ENCODE results near the gene OPCML. TPM values are rescaled to one million over a fixed set of nuclear protein-coding genes. Genes with fewer than 3 reads are reported as not detected.

OPCML gene
- total RNA-seq, 2 donors from 2014 or later: 0.34 TPM; not detected in 1

DNA sequence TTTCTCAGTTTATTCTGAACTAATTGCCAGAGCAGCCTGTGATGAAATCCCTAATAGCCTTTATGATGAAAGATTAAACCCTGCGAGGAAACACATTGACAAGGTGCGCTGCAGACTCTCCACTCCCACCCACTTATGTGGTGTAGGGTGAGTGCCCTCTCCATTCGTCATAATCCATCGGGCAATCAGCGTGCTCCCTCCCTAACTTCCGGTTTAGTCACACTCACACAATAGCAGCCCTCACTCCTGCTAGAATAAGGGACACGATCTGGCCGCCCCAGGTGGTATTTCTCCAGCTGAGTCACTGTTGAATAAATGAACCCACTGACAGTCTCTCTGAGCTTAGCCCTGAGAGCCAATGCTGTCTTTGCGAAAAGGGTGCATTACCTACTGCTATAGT, 188.3 kb downstream of the OPCML start:
- TF ChIP-seq POLR2AphosphoS5 (IDR thresholded peaks at IDR 0.05) (no peak), CTCF (IDR thresholded peaks at IDR 0.05) (no peak), POLR2A (IDR thresholded peaks at IDR 0.05) (no peak)
- H3K27ac ChIP-seq: no peak overlapping the region
- H3K36me3 ChIP-seq: no peaks in the 10 kb centered on the region
- no peaks in the 10 kb centered on the region for H3K9me3 ChIP-seq
- H3K27me3 ChIP-seq (replicated peaks; ENCODE audit: insufficient read depth): no peaks in the 10 kb centered on the region
- no peak for DNase-seq (ENCODE audit: low spot score)
- intact Hi-C loops (cut with DNase I): no loop called here
- WGBS: 47% methylated on average over 9 of the region's 9 CpGs
- no peak overlapping the region for H3K4me3 ChIP-seq
- H3K4me1 ChIP-seq (replicated peaks): no peaks in the 10 kb centered on the region

DNA sequence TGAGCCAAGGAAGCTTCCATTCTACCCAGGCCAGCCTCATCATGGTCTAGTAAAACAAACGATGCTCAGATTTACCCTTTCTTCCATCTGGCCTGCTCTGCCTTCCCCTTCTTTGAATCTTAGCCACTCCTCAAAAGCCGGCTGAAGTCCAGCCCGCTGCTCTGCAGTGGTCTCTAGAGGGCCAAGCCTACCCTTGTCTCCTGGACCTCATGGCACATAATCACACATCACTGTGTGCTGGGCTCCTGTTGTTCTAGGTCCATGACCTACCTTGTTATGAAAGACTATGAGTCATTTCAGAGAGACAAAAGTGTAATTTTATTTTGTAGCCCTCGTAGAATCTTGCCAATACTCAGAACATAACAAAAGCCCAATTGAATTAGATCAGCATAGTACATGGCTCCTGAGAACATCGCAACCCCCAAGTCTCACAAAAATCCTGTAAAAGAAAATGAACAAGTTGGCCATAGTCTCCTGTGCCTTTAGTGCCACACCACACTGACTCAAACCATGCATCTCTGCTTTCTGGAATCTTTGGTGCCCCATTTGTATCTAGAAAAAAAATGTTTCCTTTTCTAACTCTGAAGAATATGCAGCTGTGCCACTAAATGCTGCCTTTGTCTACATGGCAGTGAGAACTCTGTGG, 192.7 kb downstream of the OPCML start:
- TF ChIP-seq POLR2AphosphoS5 (IDR thresholded peaks at IDR 0.05) (no peak), CTCF (IDR thresholded peaks at IDR 0.05) (no peak), POLR2A (IDR thresholded peaks at IDR 0.05) (no peak)
- Histone ChIP-seq H3K36me3 (no peaks in the 10 kb centered on the region), H3K27me3 (replicated peaks; ENCODE audit: insufficient read depth) (no peaks in the 10 kb centered on the region), H3K27ac (no peak overlapping the region), H3K4me1 (replicated peaks) (no peaks in the 10 kb centered on the region), H3K4me3 (no peak overlapping the region), H3K9me3 (no peaks in the 10 kb centered on the region)
- no peak for DNase-seq (ENCODE audit: low spot score)
- intact Hi-C loops (cut with DNase I): no loop called here
- WGBS: 61% methylated on average over 5 of the region's 5 CpGs

- DNase-seq (ENCODE audit: low spot score): no peak
- H3K36me3 ChIP-seq: no peaks in the 10 kb centered on the region
- no peak overlapping the region for H3K27ac ChIP-seq
- TF ChIP-seq CTCF (IDR thresholded peaks at IDR 0.05) (no peak), POLR2A (IDR thresholded peaks at IDR 0.05) (no peak)
- no peak overlapping the region for H3K4me3 ChIP-seq
- H3K9me3 ChIP-seq: no peaks in the 10 kb centered on the region
- no peaks in the 10 kb centered on the region for H3K27me3 ChIP-seq (replicated peaks; ENCODE audit: insufficient read depth)
- 66% methylated on average over 2 of the region's 2 CpGs for WGBS
- no peaks in the 10 kb centered on the region for H3K4me1 ChIP-seq (replicated peaks)
- intact Hi-C loops (cut with DNase I): no loop called here
Measured at GRCh38 chr11:133338588-133338987, 193.7 kb downstream of the OPCML start.

- H3K27ac ChIP-seq: no peak overlapping the region
- H3K9me3 ChIP-seq: no peaks in the 10 kb centered on the region
Measured at GRCh38 chr11:133337951-133338418, 194.3 kb downstream of the OPCML start.

More at GRCh38 chr11:133337951-133338418, 194.3 kb downstream of the OPCML start:
- Histone ChIP-seq H3K4me3 (no peak overlapping the region), H3K4me1 (replicated peaks) (no peaks in the 10 kb centered on the region), H3K36me3 (no peaks in the 10 kb centered on the region), H3K27me3 (replicated peaks; ENCODE audit: insufficient read depth) (no peaks in the 10 kb centered on the region)
- TF ChIP-seq CTCF (IDR thresholded peaks at IDR 0.05) (no peak), POLR2A (IDR thresholded peaks at IDR 0.05) (no peak), POLR2AphosphoS5 (IDR thresholded peaks at IDR 0.05) (no peak)
- WGBS: 76% methylated on average over 7 of the region's 7 CpGs
- DNase-seq (ENCODE audit: low spot score): no peak
- intact Hi-C loops (cut with DNase I): no loop called here

All from prostate gland (tissue), 2 donors.